H1 (cell line): ENCODE data around the gene PPP2R3B. TPM values are rescaled to one million over a fixed set of nuclear protein-coding genes. Genes with fewer than 3 reads are reported as not detected.

Experiments used
- CTCF ChIA-PET: fragments of 300-600 bp; sonication (Branson Sonifier 250); formaldehyde crosslinking; loops from one replicate; lab custom pipeline; 2021; ENCODE audit not compliant: partially characterized antibody; lab: Charles Lee
- POLR2A ChIA-PET: fragments of 300-600 bp; sonication (Branson Sonifier 250); formaldehyde crosslinking; loops from one replicate; lab custom pipeline; 2021; ENCODE audit warnings: inconsistent platforms; ENCODE audit not compliant: partially characterized antibody; lab: Charles Lee
- DNase-seq, 2 experiments: peaks; one replicate each; pipeline versions ENCODE4 v3.0.0 to v3.0.0-alpha.2; 2010 to 2022; ENCODE audit warnings: low spot score in 2 of 2, low read depth in 1 of 2, mixed read lengths in 1 of 2
- FAIRE-seq: peaks from 2 replicates; lab custom pipeline; 2011; peaks lifted over from hg19 to GRCh38; lab: Jason Lieb, UNC
- H2AFZ ChIP-seq: 2 replicates; pipeline ENCODE4 v1.8.1; 2012; ENCODE audit warnings: low read length, inconsistent platforms
- H2AK5ac ChIP-seq: 2 replicates; pipeline ENCODE4 v1.6.1; 2013; ENCODE audit warnings: low read depth, low read length
- H2BK120ac ChIP-seq: replicated peaks from 2 replicates; pipeline ENCODE3; 2013; ENCODE audit warnings: low read depth, low read length, inconsistent platforms
- H2BK12ac ChIP-seq: 2 replicates; pipeline ENCODE4 v1.6.1; 2013; ENCODE audit warnings: low read depth, low read length
- H2BK15ac ChIP-seq: 2 replicates; pipeline ENCODE4 v1.6.1; 2013; ENCODE audit warnings: low read length
- H2BK20ac ChIP-seq: 2 replicates; pipeline ENCODE4 v1.6.1; 2013; ENCODE audit warnings: low read length
- H2BK5ac ChIP-seq: 2 replicates; pipeline ENCODE4 v1.6.1; 2013; ENCODE audit warnings: low read depth, low read length
- H3K14ac ChIP-seq: 2 replicates; pipeline ENCODE4 v1.6.1; 2013; ENCODE audit warnings: inconsistent platforms; ENCODE audit not compliant: insufficient read length
- H3K18ac ChIP-seq: 2 replicates; pipeline ENCODE4 v1.6.1; 2013; ENCODE audit warnings: low read length; ENCODE audit errors: extremely low read depth
- H3K23ac ChIP-seq: 2 replicates; pipeline ENCODE4 v1.6.1; 2013; ENCODE audit warnings: inconsistent platforms; ENCODE audit not compliant: insufficient read length
- H3K23me2 ChIP-seq: 2 replicates; pipeline ENCODE4 v1.6.1; 2013; ENCODE audit warnings: low read depth, low read length
- H3K27ac ChIP-seq: 2 replicates; pipeline ENCODE4 v1.6.1; 2011; ENCODE audit warnings: low read depth, low read length, inconsistent platforms
- H3K27me3 ChIP-seq, 4 experiments: replicated peaks in 1 of 4; 1 replicate in 1 of 4; 2 replicates in 3 of 4; pipeline versions ENCODE4 v1.6.1 to v1.8.1; 2011 to 2013; ENCODE audit warnings: low read length in 3 of 4, mild to moderate bottlenecking in 3 of 4, inconsistent platforms in 2 of 4, mixed read lengths in 2 of 4, moderate library complexity in 1 of 4; ENCODE audit not compliant: control insufficient read depth in 3 of 4, insufficient read depth in 3 of 4; ENCODE audit errors: extremely low read depth in 1 of 4
- H3K36me3 ChIP-seq, 4 experiments: 2 replicates each; pipeline versions ENCODE4 v1.6.1 to v1.8.1; 2011 to 2013; ENCODE audit warnings: mild to moderate bottlenecking in 4 of 4, low read length in 3 of 4, moderate library complexity in 2 of 4, control low read depth in 1 of 4, inconsistent platforms in 1 of 4; ENCODE audit not compliant: insufficient read depth in 4 of 4, control insufficient read depth in 2 of 4
- H3K4ac ChIP-seq: replicated peaks from 2 replicates; pipeline ENCODE3; 2013; ENCODE audit warnings: low read length, low read depth, mixed read lengths, inconsistent platforms; ENCODE audit not compliant: insufficient read length
- H3K4me1 ChIP-seq, 4 experiments: replicated peaks in 1 of 4; 1 replicate in 1 of 4; 2 replicates in 3 of 4; pipeline versions ENCODE4 v1.6.1 to v1.8.1; 2011 to 2013; ENCODE audit warnings: low read length in 3 of 4, inconsistent platforms in 2 of 4, mixed read lengths in 1 of 4; ENCODE audit not compliant: insufficient read depth in 4 of 4, control insufficient read depth in 3 of 4
- H3K4me2 ChIP-seq, 2 experiments: 2 replicates each; pipeline versions ENCODE4 v1.6.1 to v1.8.1; 2011 to 2013; ENCODE audit warnings: low read depth in 2 of 2, low read length in 2 of 2, control low read depth in 1 of 2, inconsistent platforms in 1 of 2, mild to moderate bottlenecking in 1 of 2; ENCODE audit not compliant: insufficient read depth in 1 of 2
- H3K4me3 ChIP-seq, 4 experiments: fragments of 200-600, 300-600 bp in 1 of 4; sonication (generic), shearing (Covaris generic), sonication (Bioruptor Twin) in 1 of 4; 2 replicates each; pipeline versions ENCODE4 v1.5.1 to v1.8.1; 2011 to 2016; ENCODE audit warnings: low read length in 4 of 4, low read depth in 3 of 4, control low read depth in 2 of 4, inconsistent platforms in 2 of 4, mild to moderate bottlenecking in 2 of 4, mixed read lengths in 1 of 4, moderate library complexity in 1 of 4; ENCODE audit not compliant: insufficient read depth in 2 of 4; ENCODE audit errors: extremely low read depth in 1 of 4
- H3K56ac ChIP-seq: replicated peaks from 2 replicates; pipeline ENCODE3; 2013; ENCODE audit warnings: low read depth, mild to moderate bottlenecking, mixed read lengths, low read length, inconsistent platforms; ENCODE audit not compliant: insufficient read length
- H3K79me1 ChIP-seq: 2 replicates; pipeline ENCODE4 v1.6.1; 2013; ENCODE audit warnings: low read depth, low read length, control low read depth
- H3K79me2 ChIP-seq, 2 experiments: 2 replicates each; pipeline versions ENCODE4 v1.6.1 to v1.8.1; 2012 to 2013; ENCODE audit warnings: low read length in 2 of 2, mild to moderate bottlenecking in 2 of 2, inconsistent platforms in 1 of 2; ENCODE audit not compliant: insufficient read depth in 2 of 2, control insufficient read depth in 1 of 2
- H3K9ac ChIP-seq, 4 experiments: replicated peaks in 1 of 4; 1 replicate in 1 of 4; 2 replicates in 3 of 4; pipeline versions ENCODE4 v1.6.1 to v1.8.1; 2011 to 2013; ENCODE audit warnings: low read depth in 3 of 4, low read length in 3 of 4, control low read depth in 2 of 4, mild to moderate bottlenecking in 2 of 4, moderate library complexity in 2 of 4, inconsistent platforms in 1 of 4; ENCODE audit errors: extremely low read depth in 1 of 4
- H3K9me3 ChIP-seq, 2 experiments: 2 replicates each; pipeline versions ENCODE4 v1.6.1 to v1.8.1; 2012 to 2013; ENCODE audit warnings: mild to moderate bottlenecking in 2 of 2, moderate library complexity in 2 of 2, control low read depth in 1 of 2, inconsistent platforms in 1 of 2, low read depth in 1 of 2, low read length in 1 of 2, mixed read lengths in 1 of 2; ENCODE audit not compliant: insufficient read depth in 2 of 2
- H4K20me1 ChIP-seq, 2 experiments: replicated peaks in 1 of 2; 2 replicates each; pipeline versions ENCODE3 to v1.8.1; 2011 to 2013; ENCODE audit warnings: inconsistent platforms in 2 of 2, low read length in 2 of 2, mild to moderate bottlenecking in 1 of 2; ENCODE audit not compliant: insufficient read depth in 2 of 2, control insufficient read depth in 1 of 2
- H4K5ac ChIP-seq: 2 replicates; pipeline ENCODE4 v1.6.1; 2013; ENCODE audit warnings: low read length, low read depth, mixed read lengths, inconsistent platforms; ENCODE audit not compliant: insufficient read length
- H4K8ac ChIP-seq: 2 replicates; pipeline ENCODE4 v1.8.0; 2013; ENCODE audit warnings: mild to moderate bottlenecking, moderate library complexity, low read length, inconsistent platforms; ENCODE audit not compliant: insufficient read depth; ENCODE audit errors: extremely low read depth
- H4K91ac ChIP-seq: replicated peaks from 2 replicates; pipeline ENCODE3; 2013; ENCODE audit warnings: low read length, mixed read lengths, inconsistent platforms; ENCODE audit not compliant: insufficient read length
- BRCA1 ChIP-seq: IDR thresholded peaks from 2 replicates; pipeline ENCODE4 v1.6.1; 2012; ENCODE audit warnings: low read depth, low read length, improper control_type of control experiment
- CBX5 ChIP-seq: fragments of 300-800, 300-1000 bp; sonication (generic); IDR thresholded peaks from 2 replicates; pipeline ENCODE4 v1.7.1; 2016; ENCODE audit warnings: antibody characterized with exemption, low read length, low read depth
- CHD2 ChIP-seq: IDR thresholded peaks from 2 replicates; pipeline ENCODE4 v1.6.1; 2012; ENCODE audit warnings: low read length, improper control_type of control experiment
- GABPA ChIP-seq: IDR thresholded peaks from 2 replicates; pipeline ENCODE4 v1.6.1; 2011; ENCODE audit warnings: mild to moderate bottlenecking, low read length, moderate library complexity, borderline replicate concordance; ENCODE audit not compliant: insufficient read depth
- KDM5A ChIP-seq: fragments of 200-600 bp; IDR thresholded peaks from 2 replicates; pipeline ENCODE4 v1.7.1; 2012; ENCODE audit warnings: mild to moderate bottlenecking, low read length, inconsistent platforms, mixed read lengths
- RFX5 ChIP-seq: IDR thresholded peaks from 2 replicates; pipeline ENCODE4 v1.6.1; 2011; ENCODE audit warnings: low read depth, low read length, improper control_type of control experiment, borderline replicate concordance
- SP1 ChIP-seq: IDR thresholded peaks from 2 replicates; pipeline ENCODE4 v1.6.1; 2011; ENCODE audit warnings: low read depth, low read length
- ZNF274 ChIP-seq: IDR thresholded peaks from 2 replicates; pipeline ENCODE4 v1.7.0; 2012; ENCODE audit warnings: low read length, borderline replicate concordance; ENCODE audit errors: extremely low read depth
- WGBS, 2 experiments: shearing (Covaris generic) in 1 of 2; methylation state at CpG; one replicate each; pipeline versions ENCODE4 v1.1.6 to v1.1.7; 2013 to 2015; ENCODE audit warnings: low lambda C conversion rate in 2 of 2, mixed read lengths in 2 of 2, inconsistent platforms in 1 of 2, low coverage in 1 of 2, missing lambda C conversion rate in 1 of 2; ENCODE audit not compliant: insufficient replicate concordance in 2 of 2, insufficient coverage in 1 of 2, insufficient read length in 1 of 2; ENCODE audit errors: extremely low coverage in 1 of 2, missing lambda C conversion rate in 1 of 2; 5-methylcytosine and 5-hydroxymethylcytosine counted together
- polyA plus RNA-seq, 7 experiments: library from polyadenylated mRNA; depleted of rRNA in 3 of 7; stranded (reverse) in 5 of 7; unstranded in 2 of 7; fragments of >200 nt in 5 of 7; fragments of 200-250 nt in 2 of 7; gene quantifications; 1 replicate in 5 of 7; 2 replicates in 1 of 7; 4 replicates in 1 of 7; pipeline versions ENCODE4 v1.2.1 to v1.2.3, GENCODE V29; 2011 to 2013; ENCODE audit warnings: missing spikeins in 2 of 7, mixed read lengths in 2 of 7
- total RNA-seq: library from RNA; stranded (reverse); fragmentation: NEBNext Ultra II Directional; extraction: Animal tissue kit (Norgen Biotek cat#: 25700); gene quantifications from 2 replicates; pipeline ENCODE4 v1.2.1, GENCODE V29; 2021

PPP2R3B gene
- total and polyA plus RNA-seq, 2 of the 8 experiments (the other 6 are each of a cell fraction or from before 2014, with no cell fraction given) = 47.6 to 86.7 TPM

- H2BK20ac ChIP-seq = no peak overlapping the region
- 96% methylated on average over 35 of the region's 47 CpGs; no CpG with 5 or more reads in 1 of the 2 experiments for WGBS, 2 experiments
- no peak overlapping the region for H3K56ac ChIP-seq
- no peak overlapping the region for H3K4me2 ChIP-seq
- H3K79me2 ChIP-seq = peaks cover 0 to 14% of the 10 kb centered on the region in 2 experiments; a peak in 1 of 4 replicates
- no peak overlapping the region for H4K91ac ChIP-seq
- no peak overlapping the region for H2AK5ac ChIP-seq
- no peak overlapping the region for H2BK15ac ChIP-seq
- no peak overlapping the region for H4K8ac ChIP-seq
- H2BK5ac ChIP-seq = no peak overlapping the region
- H3K23me2 ChIP-seq = no peaks in the 10 kb centered on the region
- H3K27me3 ChIP-seq = no peaks in the 10 kb centered on the region
- ChIA-PET POLR2A (no interaction called here), CTCF (no interaction called here)
- FAIRE-seq (no peak), DNase-seq (peak in 1 of 2 experiments; percentile 42)
- H3K23ac ChIP-seq = no peak overlapping the region
- peaks cover 0 to 45% (median 7%) of the 10 kb centered on the region in 4 experiments; a peak in 6 of 8 replicates for H3K36me3 ChIP-seq
- no peaks in the 10 kb centered on the region; a peak in 1 of 4 replicates for H3K9me3 ChIP-seq
- no peak overlapping the region; the same call in 1 of the 2 replicates for H3K18ac ChIP-seq
- H3K27ac ChIP-seq = no peak overlapping the region
- H4K20me1 ChIP-seq = peaks cover 2 to 7% of the 10 kb centered on the region in 2 experiments
- no peak overlapping the region for H2BK12ac ChIP-seq
- no peak overlapping the region for H2AFZ ChIP-seq
- peaks cover 7% of the 10 kb centered on the region for H3K79me1 ChIP-seq
- no peak overlapping the region for H3K4ac ChIP-seq
- no peak overlapping the region for H3K14ac ChIP-seq
- H3K4me3 ChIP-seq = no peak overlapping the region
- no peak for TF ChIP-seq BRCA1
- no peak for TF ChIP-seq CBX5
- no peak for TF ChIP-seq ZNF274
- TF ChIP-seq RFX5 = no peak
- TF ChIP-seq KDM5A = no peak
- TF ChIP-seq SP1 = no peak
- no peak for TF ChIP-seq CHD2
- TF ChIP-seq GABPA = no peak
- TF ChIP-seq, all 59 proteins: peak for 0
- Histone ChIP-seq H4K5ac (no peak overlapping the region), H2BK120ac (no peak overlapping the region), H3K9ac (no peak overlapping the region), H3K4me1 (no peaks in the 10 kb centered on the region)
Observed at GRCh38 chrX:344371-344901, 42.3 kb downstream of the PPP2R3B start.
